ENCODE data around the gene PODNL1.
A peak's percentile ranks its signal among the peaks of the same experiment; 100 is the strongest.
"Not testable (repeated sequence)": the region's sequence is repeated elsewhere in the genome, so short reads cannot be mapped to it uniquely, and the experiment has no call there.

The PODNL1 gene

GRCh38 chr19:13926010-13926409 is 12.2 kb downstream of the PODNL1 start:
- no peak for DNase-seq (ENCODE audit: low spot score)

- no peak for DNase-seq (ENCODE audit: low spot score)
These were observed 14.8 kb downstream of the PODNL1 start for GRCh38 chr19:13923194-13923987.

GRCh38 chr19:13922118-13922517 is 16.1 kb downstream of the PODNL1 start:
- DNase-seq (ENCODE audit: low spot score) = not testable (repeated sequence)

- DNase-seq (ENCODE audit: low spot score) = peak; percentile 73
These were observed 17.1 kb downstream of the PODNL1 start for GRCh38 chr19:13920940-13921747.

- DNase-seq (ENCODE audit: low spot score) = no peak
These were observed 17.7 kb downstream of the PODNL1 start for GRCh38 chr19:13920524-13920923.

- no peak for DNase-seq (ENCODE audit: low spot score)
These were observed 19.3 kb downstream of the PODNL1 start for GRCh38 chr19:13918726-13919411.

- DNase-seq (ENCODE audit: low spot score) = no peak
These were observed 20.3 kb downstream of the PODNL1 start for GRCh38 chr19:13917888-13918406.

GRCh38 chr19:13914777-13915176 is 23.4 kb downstream of the PODNL1 start:
- DNase-seq (ENCODE audit: low spot score) = no peak

GRCh38 chr19:13913352-13913751 is 24.9 kb downstream of the PODNL1 start:
- DNase-seq (ENCODE audit: low spot score) = no peak

- DNase-seq (ENCODE audit: low spot score) = no peak
These were observed 28.8 kb downstream of the PODNL1 start for GRCh38 chr19:13909430-13909829.

GRCh38 chr19:13908674-13909073 is 29.5 kb downstream of the PODNL1 start:
- no peak for DNase-seq (ENCODE audit: low spot score)

GRCh38 chr19:13906910-13907309 is 31.3 kb downstream of the PODNL1 start:
- DNase-seq (ENCODE audit: low spot score) = no peak

GRCh38 chr19:13906521-13906904 is 31.7 kb downstream of the PODNL1 start:
- DNase-seq (ENCODE audit: low spot score) = no peak

GRCh38 chr19:13905634-13906520 is 32.3 kb downstream of the PODNL1 start, which contains the start of the genes BRME1 and CC2D1A:
BRME1 (minus strand) TSS chr19:13906117; CDS start chr19:13904892, 1,225 bp downstream.
CC2D1A (plus strand) TSS chr19:13906201; CDS start chr19:13906442, 241 bp downstream.
- DNase-seq (ENCODE audit: low spot score) = peak; percentile 100

- DNase-seq (ENCODE audit: low spot score) = no peak
These were observed 35.1 kb downstream of the PODNL1 start for GRCh38 chr19:13902993-13903555.

- DNase-seq (ENCODE audit: low spot score) = no peak
These were observed 38.2 kb downstream of the PODNL1 start for GRCh38 chr19:13899912-13900584.

GRCh38 chr19:13899393-13899792 is 38.8 kb downstream of the PODNL1 start:
- no peak for DNase-seq (ENCODE audit: low spot score)

GRCh38 chr19:13896227-13896626 is 42.0 kb downstream of the PODNL1 start:
- no peak for DNase-seq (ENCODE audit: low spot score)

GRCh38 chr19:13894552-13894951 is 43.7 kb downstream of the PODNL1 start:
- DNase-seq (ENCODE audit: low spot score) = no peak

GRCh38 chr19:13892870-13893269 is 45.3 kb downstream of the PODNL1 start:
- DNase-seq (ENCODE audit: low spot score) = no peak

Measured in AG08396 (cell line).